HG03565 (cell line): ENCODE data around the gene RTBDN.

Source experiments
- ATAC-seq: cut with Tn5 transposase; IDR thresholded peaks from one replicate; pipeline ENCODE4 v1.9.1; 2021; ENCODE audit warnings: mild to moderate bottlenecking, moderate library complexity; ENCODE audit not compliant: unreplicated experiment

RTBDN gene

DNA sequence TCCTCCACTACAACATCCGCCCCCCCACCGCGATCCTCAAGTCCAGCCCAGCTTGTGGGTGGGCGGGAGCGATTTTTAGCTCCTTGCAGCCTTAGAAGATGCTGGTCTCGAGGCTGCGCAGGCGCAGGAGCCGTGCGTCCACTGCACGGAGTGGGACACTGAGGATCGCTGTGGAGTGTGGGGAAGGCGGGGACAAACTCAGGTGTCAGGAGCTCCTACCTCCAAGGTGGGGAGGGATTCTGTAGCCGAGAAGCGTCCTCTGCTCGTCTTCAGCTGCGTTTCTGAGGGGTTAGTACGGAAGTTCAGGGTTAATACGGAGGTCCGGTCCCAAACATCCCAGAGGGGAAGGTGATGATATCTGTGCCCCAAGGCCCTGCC is at the start of gene RTBDN:
RTBDN (minus strand) TSS at position 14 of the 378 bp plus-strand sequence. CDS start 4,600 bp downstream, outside the sequence.
- ATAC-seq, result no peak

DNA sequence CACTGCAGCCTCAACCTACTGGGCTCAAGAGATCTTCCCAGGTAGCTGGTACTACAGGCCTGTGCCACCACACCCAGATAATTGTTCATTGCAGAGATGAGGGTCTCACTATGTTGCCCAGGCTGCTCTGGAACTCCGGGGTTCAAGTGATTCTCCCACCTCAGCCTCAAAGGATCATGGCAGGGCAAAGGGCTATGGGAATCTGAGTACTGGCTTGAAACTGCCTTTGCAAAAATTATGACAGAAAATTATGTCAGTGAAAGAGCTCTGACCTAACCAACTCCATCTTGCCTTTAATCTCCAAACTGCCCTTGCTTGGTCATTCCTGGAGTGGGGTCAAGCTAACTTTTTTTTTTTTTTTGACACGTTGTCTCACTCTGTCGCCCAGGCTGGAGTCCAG is 48.2 kb upstream of the RTBDN start:
- no peak for ATAC-seq

DNA sequence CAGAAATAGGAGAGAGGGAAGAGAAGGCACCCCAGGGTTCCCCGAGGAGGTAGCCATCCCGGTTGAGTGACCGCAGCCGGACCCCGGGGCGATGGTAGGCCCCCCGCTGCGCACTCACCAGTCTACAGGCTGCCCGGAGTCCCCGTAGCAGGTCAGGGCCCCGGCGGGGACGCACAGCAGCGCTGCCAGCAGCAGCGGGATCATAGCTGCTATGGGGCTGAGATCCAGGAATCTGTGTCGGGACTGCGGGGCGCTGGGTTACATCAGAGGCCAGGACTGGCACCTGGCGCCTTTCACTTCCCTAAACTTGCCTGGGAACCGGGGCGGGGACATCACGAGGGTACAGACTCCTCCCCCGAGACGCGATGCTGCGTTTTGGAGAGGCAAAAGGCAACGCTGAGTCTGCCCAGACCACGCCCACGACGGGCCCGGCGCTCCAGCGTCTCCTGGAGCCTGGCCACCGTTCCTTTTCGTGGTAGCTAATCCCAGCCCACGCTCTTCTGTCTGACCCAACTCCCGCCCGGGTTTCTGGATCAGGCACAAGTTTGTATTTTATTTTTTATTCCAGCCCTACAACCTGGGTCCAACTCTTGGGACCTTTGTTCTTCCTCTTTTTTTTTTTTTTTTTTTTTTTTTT is 46.9 kb upstream of the RTBDN start, which contains the start of gene DNASE2:
DNASE2 (minus strand) TSS at position 278 of the 637 bp plus-strand sequence; CDS start at position 204, 74 bp downstream.
- ATAC-seq, result peak; percentile 68

DNA sequence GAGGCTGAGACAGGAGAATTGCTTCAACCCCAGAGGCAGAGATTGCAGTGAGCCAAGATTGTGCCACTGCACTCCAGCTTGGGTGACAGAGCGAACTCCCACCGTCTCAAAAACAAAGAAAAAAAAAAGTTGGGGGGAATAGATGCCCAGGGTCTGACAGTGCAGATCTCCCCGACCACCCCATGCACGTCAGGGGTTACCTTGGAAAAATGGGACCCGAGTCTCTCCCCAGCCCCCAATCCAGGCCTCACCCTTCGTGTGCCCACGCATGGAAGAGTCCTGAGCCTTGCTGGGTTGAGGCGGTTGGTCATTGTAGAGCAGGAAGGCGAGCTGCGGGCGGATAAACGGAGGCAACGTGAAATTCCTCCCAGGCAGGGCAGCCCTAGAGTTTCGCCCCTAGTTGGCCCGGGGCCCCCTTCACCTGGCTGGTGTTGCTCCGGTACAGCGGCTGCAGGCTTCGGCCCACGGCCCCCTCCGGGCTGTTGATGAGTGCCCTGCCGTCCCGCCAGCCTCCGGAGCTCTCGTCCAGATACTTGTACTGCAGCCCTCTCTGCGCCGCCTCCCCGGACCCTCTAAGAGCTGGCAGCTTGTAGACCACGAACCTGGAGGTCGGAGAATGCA is 46.3 kb upstream of the RTBDN start:
- ATAC-seq, result no peak

DNA sequence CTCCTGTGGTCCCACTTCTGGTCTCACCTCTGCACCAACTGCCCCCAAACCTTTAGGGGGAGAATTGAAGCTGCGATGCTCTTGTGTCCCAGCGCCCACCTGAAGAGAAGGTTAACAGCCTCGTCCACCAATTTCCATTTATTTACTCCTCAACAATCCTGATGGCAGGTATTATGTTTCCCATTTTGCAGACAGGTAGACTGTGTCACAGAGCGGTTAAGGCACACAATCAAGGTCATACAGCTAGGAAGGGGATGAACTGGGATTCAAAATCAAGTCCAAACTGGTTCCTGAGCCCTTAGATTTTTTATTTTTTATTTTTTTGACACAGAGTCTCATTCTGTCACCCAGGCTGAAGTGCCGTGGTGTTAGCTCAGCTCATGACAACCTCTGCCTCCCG is 40.7 kb upstream of the RTBDN start:
- ATAC-seq, result no peak

DNA sequence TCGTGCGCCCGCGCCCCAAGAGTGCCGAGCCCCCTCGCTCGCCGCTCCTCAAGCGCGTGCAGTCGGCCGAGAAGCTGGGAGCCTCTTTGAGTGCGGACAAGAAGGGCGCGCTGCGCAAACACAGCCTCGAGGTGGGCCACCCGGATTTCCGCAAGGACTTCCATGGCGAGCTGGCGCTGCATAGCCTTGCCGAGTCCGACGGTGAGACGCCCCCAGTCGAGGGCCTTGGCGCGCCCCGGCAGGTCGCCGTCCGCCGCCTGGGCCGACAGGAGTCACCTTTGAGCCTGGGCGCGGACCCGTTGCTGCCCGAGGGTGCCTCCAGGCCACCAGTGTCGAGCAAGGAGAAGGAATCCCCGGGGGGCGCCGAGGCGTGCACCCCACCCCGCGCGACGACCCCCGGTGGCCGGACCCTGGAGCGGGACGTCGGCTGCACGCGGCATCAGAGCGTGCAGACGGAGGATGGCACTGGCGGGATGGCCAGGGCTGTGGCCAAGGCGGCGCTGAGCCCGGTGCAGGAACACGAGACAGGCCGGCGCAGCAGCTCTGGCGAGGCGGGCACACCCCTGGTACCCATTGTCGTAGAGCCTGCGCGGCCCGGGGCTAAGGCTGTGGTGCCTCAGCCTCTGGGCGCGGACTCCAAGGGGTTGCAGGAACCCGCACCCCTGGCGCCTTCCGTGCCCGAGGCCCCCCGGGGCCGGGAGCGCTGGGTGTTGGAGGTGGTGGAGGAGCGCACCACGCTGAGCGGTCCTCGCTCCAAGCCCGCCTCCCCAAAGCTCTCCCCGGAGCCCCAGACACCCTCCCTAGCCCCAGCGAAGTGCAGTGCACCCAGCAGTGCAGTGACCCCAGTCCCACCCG is 39.7 kb upstream of the RTBDN start:
- ATAC-seq, result no peak

DNA sequence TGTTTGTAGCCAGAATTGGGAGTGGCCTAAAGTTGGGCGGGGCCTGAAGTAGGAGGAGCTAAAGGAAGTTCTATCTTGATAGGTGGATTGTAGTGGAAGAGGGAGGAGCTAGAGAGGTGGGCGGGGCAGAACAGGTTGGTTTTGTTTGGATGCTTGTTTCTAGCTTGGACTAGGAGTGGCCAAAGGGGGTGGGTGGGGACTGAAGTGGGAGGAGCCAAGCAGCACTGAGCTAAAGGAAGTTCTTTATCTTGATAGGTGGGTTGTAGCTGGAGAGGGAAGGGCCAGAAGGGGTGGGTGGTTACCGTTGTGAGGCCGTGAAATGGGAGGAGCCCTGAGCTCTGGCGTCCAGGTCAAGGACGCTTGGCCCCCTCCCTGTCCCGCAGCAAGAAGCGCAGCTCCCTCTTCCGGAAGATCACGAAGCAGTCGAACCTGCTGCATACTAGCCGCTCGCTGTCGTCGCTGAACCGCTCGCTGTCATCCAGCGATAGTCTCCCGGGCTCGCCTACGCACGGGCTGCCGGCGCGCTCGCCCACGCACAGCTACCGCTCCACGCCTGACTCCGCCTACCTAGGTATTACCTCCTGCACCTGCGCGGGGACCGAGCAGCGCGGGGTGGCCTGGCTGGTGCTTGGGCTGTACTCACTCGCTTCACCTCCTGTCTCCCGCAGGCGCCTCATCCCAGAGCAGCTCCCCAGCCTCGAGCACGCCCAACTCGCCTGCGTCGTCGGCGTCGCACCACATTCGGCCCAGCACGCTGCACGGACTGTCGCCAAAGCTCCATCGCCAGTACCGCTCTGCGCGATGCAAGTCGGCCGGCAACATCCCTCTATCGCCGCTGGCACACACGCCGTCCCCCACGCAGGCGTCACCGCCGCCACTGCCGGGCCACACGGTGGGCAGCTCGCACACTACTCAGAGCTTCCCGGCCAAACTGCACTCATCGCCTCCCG is 38.8 kb upstream of the RTBDN start:
- no peak for ATAC-seq

DNA sequence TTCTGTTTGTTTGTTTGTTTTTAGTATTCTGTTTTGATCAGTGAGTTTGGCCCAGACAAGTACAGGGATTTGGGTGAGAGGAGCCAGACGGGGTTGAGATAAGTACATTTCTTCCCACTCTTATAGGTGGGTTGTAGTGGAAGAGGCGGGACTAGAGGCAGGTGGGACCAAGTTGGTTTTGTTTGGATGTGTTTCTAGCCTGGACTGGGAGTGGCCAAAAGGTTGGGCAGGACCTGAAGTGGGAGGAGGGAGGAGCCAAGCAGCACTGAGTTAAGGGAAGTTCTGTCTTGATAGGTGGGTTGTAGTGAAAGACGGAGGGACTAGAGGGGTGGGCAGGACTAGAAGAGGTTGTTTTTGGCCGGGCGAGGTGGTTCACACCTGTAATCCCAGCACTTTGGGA is 37.9 kb upstream of the RTBDN start:
- ATAC-seq, result no peak

DNA sequence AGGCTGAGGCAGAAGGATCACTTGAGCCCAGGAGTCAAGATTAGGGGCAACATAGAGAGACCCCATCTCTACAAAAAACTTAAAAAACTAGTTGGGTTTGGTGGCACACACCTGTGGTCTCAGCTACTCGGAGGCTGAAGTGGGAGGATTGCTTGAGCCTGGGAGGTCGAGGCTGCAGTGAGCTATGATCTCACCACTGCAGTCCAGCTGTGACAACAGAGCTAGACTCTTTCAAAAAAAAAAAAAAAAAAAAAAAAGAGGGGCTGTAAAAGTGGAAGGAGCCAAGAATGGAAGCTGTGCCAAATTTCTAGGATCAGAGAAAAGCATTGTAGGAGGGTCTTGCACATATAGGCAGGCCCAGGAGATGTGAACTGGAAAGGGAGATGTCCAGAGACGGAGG is 37.3 kb upstream of the RTBDN start:
- no peak for ATAC-seq

DNA sequence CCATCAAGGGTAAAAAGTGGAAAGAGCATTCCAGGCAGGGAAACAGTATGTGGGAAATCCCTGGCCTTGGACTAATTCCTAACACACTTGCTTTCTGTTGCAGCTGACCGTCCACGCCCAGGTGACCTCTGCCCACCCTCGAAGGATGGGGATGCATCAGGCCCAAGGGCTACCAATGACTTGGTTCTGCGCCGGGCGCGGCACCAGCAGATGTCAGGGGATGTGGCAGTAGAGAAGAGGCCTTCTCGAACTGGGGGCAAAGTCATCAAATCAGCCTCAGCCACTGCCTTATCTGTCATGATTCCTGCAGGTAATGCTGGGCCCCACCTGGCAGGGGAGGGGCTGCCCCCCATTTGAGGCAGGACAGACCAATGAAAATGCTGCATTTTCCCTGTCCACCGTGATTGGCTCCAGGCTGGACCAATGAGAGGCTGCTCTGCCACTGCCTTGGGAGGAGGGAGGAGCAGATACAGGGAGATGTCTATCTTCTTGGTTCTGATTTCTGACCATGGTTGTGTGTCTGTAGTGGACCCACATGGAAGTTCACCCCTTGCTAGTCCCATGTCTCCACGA is 34.2 kb upstream of the RTBDN start:
- ATAC-seq, result no peak

DNA sequence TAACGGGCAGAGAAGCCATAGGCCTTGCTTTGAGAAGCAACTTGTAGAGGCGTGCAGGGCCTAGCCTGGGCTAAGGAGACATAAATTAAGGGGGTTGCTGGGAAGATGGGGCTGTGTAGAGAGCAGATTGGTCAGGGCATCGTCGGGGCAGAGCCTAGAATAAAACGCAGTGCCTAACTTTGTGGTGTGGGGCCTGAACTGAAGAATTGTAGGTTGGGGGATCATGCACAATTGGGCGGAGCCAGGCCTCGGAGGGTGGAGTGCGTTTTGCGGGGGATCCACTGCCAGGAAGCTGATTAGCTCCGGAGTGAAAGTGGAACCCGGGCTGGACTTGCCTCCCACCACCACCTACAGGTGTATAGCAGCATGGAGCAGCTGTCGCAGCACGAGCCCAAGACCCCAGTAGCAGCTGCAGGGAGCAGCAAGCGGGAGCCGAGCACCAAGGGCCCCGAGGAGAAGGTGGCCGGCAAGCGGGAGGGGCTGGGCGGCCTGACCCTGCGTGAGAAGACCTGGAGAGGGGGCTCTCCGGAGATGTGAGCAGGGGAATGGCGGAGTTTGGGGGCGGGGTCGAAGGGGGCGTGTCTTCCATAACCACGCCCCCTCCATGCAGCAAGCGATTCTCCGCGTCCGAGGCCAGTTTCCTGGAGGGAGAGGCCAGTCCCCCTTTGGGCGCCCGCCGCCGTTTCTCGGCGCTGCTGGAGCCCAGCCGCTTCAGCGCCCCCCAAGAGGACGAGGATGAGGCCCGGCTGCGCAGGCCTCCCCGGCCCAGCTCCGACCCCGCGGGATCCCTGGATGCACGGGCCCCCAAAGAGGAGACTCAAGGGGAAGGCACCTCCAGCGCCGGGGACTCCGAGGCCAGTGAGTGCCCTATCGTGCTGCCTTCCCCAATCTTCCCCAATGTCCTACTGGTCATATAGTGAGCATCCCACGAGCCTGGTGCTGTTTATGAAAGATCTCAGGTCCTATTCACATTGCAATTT is 33.0 kb upstream of the RTBDN start:
- no peak for ATAC-seq

DNA sequence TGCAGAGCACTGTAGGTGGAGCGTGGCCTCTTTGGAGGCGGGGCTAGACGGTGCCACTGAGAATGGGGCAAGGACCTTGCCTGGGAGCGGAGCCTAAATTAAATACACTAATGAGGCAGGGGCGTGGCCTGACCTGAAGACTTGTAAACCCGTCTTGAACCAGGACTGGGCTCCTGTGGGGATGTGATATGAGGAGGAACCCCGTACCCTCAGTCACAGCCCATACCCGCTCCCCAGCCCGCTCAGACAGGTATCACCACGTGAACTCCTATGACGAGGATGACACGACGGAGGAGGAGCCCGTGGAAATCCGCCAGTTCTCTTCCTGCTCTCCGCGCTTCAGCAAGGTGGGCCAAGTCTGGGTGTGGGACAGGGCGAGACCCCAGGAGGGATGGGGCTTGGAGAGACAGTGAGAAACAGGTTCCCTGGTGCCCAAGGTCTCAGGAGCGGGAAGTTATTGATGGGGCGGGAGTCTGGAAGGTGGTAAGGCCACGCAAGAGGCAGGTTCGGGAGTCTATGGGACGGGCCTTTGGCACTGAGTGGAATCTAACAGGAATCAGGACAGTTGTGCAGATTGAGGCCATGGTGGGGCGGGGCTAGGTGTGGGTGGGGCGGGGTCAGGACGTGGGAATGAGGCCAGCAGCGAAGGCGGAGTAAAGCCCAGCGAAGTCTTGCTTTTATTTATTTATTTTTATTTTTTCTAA is 32.2 kb upstream of the RTBDN start:
- no peak for ATAC-seq

DNA sequence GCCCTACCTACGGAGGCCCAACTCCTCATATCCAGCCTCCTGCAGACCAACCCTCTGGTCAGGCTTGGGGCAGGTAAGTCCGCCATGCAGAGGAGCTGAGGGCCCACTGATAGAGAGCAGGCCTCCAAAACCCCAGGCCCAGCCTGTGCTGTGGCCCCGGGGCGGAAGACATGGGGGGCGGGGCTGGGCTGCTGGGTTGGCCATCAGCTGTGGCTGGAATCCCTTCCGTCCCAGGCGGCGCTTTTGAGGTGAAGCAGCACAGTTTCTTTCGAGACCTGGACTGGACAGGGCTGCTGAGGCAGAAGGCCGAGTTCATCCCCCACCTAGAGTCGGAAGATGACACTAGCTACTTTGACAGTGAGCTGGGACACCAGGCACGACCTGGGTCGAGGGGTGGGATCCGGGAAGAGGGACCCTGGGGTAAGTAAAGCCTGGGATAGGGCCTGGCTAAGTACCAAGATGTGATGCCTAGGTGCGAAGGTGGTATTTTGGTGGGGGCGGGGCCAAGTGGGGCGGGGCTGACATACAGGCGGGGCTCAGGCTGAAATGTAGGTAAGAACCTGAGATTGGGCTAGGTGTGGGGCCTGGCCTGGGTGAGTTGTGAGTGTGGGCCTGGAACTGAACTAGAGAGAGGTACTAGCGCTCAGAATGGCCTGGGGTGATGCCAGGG is 31.5 kb upstream of the RTBDN start:
- ATAC-seq, result no peak

DNA sequence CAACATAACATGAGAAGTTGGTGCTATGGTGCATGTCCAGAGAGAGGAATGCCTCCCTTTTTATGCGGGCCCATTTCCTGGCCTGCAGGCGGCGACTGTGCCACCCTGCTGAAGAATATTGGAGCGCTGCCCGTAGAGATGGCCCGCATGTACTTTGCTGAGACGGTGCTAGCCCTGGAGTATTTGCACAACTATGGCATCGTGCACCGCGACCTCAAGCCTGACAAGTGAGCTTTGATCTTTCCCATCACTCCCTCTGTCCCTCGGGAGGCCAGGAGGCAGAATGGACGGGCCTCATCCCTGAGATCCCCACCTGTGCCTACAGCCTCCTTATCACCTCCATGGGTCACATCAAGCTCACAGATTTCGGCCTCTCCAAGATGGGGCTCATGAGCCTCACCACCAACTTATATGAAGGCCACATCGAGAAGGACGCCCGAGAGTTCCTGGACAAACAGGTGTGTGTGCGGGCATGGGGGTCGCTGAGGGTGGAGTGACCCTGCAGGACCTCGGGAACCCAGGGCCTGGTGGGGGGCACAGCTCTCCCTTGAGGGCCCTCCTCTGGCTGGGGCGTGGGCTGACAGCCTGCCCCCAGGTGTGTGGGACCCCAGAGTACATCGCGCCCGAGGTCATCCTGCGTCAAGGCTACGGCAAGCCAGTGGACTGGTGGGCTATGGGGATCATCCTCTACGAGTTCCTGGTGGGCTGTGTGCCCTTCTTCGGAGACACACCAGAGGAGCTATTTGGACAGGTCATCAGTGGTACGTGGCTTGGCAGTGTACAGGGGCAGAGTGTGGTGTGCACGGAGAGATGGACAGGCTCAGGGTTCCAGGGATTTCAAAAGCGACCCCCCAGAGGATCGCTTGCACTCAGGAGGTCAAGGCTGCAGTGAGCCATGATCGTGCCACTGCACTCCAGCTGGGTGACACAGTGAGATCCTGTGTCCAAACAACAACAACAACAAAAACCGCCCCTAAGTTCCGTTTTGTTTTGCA is 30.6 kb upstream of the RTBDN start:
- ATAC-seq, result no peak

DNA sequence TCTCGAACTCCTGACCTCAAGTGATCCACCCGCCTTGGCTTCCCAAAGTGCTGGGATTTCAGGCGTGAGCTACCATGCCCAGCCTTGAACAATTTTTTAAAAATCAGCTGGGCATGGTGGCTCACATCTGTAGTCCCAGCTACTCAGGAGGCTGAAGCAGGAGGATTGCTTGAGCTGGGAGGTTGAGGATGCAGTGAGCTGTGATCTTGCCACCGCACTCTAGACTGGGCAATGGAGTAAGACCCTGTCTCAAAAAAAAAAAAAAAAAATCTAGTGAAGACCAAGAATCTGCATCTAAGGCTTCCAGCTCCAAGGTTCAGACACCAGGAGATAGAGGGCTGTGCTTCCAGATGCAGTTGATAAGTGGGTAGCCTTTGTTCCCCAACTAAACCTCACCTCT is 29.8 kb upstream of the RTBDN start:
- no peak for ATAC-seq

DNA sequence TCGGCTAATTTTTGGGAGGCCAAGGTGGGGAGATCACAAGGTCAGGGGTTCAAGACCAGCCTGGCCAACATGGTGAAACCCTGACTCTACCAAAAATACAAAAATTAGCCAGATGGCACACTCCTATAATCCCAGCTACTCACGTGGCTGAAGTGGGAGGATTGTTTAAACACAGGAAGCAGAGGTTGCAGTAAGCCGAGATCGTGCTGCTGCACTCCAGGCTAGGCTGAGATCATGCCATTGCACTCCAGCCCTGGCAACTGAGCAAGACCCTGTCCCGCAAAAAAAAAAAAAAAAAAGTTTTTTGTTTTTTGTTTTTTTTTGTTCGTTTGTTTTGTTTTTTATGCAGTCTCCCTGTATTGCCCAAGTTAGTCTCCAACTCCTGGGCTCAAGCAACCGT is 25.2 kb upstream of the RTBDN start:
- no peak for ATAC-seq
